Measurements from ENCODE around the gene PXN.

The PXN gene

DNA sequence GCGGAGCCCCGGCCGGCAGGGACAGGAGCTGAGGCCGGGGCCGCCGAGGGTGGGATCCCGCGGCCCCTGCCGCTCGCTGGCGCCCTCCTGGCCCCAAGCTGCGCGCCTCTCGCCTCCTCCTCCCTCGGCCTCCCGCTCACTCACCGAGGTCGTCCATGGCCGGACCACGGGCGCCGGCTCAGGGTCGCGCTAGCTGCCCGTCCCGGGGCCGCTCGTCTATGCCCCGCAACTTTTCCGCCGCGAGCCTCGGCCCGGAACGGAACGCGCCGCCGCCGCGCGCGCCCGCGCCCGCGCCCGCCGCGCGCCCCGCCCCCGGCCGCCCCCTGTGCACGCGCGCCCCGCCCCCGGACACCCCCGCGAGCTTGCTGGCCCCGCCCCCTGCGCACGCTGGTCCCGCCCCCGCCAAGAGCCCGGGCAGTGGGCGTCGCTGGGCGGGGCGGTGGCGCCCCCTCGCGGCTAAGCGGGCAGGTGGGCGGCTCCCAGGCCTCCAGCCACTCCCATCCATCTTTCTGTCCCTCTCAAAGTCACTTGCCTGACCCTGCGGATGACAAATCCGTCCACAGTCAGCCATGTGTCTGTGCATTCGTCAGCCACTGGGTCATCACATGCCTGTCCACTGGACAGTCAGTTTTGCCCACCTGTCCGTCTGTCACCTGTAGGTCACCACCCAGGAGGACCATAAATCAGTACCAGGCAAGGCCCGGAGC lies at the start of gene PXN:
Gene PXN (minus strand): TSS at position 258 of the 707 bp plus-strand sequence. CDS start 101 bp downstream, at position 157.
- DNase-seq: peak; percentile 92

DNA sequence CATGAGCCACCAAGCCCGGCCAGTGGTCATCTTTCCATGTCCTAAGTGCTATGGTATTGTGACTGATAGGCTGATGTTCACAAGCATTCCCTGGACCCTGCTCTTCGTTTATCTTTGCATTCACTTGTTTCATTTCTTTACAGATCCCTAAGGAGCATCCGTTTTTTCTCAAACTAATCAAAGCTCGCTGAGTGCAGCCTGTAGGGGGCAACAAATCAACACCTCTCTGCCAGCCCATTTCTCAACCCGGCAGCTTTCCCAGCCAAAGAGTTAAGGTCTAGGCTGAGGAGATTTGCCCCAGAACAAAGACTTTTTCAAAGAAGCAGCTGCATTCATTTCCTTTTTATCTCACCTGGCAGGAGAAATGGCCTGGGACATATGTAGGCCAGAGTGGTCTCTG lies 48.7 kb upstream of the PXN start:
- no peak for DNase-seq

DNA sequence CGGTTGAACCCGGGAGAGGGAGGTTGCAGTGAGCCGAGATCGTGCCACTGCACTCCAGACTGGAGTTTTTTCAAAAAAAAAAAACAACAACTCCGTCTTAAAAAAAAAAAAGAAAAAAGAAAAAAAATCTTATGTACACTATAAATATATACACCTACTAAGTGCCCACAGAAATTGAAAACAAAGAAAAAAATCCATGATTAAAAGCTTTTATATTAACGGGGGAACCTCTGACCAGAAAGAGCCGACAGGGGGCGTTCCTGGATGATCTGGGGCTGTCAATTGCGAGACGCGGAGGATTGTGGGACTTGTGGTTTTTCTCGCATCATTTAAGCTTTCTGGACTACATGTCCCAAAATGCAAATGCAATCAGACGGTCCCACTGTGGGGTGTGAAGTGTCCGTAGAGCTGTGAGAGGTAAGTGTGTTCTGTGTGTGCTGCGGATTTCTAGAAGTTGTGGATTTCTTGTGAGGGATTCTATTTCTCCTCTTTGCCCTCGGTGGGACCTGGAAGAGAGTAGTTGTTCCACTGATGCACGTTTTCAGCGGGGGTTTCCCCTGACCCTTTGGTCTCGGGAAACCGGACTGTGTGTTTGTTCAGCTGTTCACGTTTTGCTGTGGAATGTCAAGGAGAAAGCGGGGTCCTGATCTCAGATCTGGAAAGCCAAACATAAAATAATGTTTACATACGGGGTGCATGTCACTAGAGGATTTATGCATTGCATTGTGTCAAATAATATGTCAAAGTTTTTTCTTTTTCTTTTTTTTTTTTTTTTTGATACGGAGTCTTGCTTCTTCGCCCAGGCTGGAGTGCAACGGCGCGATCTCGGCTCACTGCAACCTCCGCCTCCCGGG lies 36.7 kb upstream of the PXN start, which contains the start of gene SIRT4:
Gene SIRT4 (plus strand): TSS at position 360 of the 854 bp plus-strand sequence. CDS start 1,241 bp downstream, outside the sequence.
- peak; percentile 92 for DNase-seq

DNA sequence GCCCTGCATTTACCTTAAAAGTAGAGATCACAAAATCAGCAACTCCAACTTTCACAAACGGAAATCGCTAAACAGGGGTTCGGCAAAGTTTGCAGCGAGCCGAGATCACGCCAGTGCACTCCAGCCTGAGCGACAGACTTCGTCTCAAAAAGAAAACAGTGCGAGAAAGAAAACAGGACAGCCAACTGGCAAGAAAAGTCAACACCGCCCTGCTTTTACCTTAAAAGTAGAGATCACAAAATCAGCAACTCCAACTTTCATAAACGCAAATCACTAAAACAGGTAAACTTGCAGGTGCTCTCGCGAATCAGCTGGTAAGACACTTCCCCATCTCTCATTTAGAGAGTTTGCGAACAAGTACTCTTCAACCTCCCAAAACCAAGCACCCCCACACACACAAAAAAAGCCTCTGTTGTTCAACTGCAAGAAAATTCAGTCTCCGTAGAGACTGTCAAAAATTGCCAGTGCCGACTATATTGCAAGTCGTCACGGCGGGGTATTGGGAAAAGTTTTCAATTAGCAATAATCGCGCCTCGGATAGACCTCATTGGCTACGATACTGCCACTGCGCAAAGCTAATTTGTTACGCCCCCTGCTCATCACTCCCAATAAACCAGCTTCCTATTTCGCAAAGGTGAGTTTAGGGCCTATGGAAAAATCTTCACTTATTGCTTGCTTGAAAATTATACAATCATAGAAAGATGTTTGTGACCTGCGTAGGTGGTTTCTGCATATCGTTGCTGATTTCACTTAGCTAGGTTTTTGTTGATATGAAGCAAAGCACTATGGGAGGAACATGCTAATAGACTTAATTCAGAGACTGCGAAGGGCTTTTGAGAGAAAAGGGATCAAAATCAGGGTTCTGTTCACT lies 27.4 kb upstream of the PXN start, which contains the start of gene RNU4-1:
Gene RNU4-1 (minus strand): TSS at position 577 of the 871 bp plus-strand sequence.
- peak; percentile 88 for DNase-seq

DNA sequence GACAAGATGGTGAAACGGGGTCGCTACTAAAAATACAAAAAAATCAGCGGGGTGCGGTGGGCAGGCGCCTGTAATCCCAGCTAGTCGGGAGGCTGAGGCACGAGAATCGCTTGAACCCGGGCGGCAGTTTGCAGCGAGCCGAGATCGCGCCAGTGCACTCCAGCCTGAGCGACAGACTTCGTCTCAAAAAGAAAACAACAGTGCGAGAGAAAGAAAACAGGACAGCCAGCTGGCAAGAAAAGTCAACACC lies 26.8 kb upstream of the PXN start:
- no peak for DNase-seq

DNA sequence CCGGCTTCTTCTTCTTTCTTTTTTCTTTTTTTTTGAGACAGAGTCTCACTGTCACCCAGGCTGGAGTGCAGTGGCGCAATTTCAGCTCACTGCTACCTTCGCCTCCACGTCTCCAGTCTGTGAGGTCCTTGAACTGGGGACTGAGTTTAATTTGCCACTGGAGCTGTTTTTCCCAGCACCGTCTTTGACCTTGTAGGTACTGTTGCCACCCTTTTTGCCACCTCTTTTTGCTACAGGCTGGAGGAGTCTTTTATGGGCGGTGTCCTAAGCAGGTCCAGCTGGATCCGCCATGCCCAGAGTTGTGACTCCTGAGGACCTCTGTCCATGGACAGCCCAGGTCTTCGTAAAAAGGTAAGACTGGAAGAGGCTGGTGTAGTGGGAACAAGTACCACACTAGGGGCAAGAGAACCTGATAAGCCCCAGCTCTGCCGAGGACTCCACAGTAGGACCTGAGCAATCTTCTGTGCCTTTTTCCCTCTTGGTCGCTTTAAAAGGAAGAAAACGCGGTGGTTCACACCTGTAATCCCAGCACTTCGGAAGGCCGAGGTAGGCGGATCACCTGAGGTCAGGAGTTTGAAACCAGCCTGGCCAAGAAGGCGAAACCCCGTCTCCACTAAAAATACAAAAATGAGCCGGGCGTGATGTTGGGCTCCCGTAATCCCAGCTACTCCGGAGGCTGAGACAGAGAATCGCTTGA lies 25.2 kb upstream of the PXN start:
- DNase-seq: peak; percentile 35

DNA sequence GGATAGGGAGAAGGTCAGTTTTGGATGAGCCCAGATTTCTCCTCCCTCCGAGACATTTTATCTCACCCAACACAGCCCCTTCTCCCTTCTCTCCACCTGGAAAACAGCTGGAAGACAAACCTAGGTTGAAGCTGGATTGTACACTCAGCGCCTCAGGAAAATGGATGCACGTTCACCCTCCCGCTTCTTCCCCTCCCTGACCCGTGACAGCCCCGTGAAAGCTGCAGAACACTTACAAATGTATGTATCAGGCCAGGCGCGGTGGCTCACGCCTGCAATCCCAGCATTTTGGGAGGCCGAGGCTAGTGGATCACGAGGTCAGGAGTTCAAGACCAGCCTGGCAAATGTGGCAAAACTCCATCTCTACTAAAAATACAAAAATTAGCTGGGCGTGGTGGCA lies 22.0 kb upstream of the PXN start:
- DNase-seq: no peak

DNA sequence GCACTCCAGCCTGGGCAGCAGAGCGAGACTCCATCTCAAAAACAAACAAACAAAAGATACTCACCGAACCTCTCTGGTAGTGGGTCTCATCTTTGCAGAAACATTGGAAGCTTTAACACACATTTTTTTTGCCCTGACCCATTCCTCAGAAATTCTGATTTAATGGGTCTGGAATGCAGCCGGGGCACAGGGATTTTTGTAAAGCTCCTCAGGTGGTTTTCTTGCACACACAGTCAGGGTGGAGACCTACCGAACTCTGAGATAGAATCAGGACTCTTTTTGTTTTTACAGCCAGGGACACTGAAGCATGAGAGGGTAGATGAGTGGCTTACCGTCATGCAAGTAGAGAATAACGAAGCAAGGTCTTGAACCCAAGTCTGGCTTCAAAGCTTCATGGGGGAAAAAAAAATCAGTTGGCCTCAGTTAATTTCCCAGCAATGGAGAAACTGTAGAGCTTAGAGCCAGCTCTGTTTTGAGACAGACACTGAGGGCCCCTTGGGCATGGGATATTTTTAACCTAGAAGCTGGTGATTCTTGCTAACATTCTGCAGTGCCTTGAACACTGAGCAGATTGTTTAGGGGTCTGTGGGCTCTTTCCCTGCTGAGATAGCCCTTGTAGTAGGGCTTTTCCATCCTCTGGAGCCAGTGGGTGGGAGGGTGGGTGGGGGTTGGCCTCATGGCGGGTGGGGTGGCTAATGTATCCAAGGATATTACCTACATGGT lies 21.4 kb upstream of the PXN start:
- DNase-seq: no peak

DNA sequence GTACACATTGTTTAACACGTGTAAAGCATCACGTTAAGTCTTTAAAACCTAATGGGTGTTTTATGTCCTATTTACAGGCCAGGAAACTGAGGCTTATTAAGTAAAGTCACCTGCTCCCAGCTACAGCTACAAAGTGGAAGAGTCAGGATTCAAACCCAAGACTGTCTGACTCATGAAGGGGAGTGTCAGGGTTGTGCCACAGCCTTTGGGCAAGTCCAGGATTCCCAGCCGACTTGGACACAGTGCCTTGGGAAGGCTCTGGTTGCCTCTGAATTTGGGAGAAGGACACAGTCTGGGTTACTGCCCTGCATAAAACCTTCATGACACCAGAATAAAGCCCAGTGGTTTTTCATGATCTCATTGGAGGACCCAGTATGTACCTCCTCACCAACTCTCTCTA lies 18.9 kb upstream of the PXN start:
- no peak for DNase-seq

DNA sequence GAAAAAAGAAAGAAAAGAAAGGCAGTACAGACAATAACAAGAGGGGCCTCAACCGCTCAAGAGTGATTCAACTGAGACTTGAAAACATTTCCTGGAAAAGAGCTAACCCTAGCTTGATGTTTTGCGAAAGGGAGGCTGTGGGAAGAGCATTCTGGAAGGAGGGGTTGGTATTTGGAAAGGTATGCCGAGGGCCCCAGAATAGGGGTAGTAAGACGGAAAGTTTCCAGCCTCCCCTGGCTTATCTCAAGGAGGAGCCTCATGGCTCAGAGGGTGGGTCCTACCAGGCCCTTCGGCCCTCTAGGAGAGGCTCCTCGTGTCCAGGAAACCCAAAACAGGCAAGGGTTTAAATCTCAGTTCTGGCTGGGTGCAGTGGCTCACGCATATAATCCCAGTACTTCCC lies 17.8 kb upstream of the PXN start:
- no peak for DNase-seq

DNA sequence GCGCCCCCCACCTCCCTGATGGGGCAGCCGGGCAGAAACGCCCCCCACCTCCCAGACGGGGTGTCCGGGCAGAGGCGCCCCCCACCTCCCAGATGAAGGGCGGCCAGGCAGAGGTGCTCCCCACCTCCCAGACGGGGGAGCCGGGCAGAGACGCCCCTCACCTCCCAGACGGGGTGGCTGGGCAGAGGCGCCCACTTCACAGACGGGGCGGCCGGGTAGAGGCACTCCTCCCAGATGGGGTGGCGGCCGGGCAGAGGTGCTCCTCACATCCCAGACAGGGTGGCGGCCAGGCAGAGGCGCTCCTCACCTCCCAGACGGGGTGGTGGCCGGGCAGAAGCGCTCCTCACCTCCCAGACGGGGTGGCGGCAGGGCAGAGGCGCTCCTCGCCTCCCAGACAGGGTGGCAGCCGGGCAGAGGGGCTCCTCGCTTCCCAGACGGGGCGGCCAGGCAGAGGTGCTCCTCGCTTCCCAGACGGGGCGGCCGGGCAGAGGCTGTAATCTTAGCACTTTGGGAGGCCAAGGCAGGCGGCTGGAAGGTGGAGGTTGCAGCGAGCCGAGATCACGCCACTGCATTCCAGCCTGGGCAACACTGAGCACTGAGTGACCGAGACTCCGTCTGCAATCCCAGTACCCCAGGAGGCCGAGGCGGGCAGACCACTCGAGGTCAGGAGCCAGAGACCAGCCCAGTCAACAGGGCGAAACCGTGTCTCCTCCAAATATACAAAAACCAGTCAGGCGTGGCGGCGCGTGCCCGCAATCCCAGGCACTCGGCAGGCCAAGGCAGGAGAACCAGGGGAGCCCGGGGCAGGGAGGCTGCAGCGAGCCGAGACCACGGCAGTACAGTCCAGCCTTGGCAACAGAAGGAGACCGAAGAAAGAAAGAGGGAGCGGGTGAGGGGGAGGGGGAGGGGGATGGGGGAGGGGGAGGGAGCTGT lies 12.9 kb upstream of the PXN start:
- no peak for DNase-seq

DNA sequence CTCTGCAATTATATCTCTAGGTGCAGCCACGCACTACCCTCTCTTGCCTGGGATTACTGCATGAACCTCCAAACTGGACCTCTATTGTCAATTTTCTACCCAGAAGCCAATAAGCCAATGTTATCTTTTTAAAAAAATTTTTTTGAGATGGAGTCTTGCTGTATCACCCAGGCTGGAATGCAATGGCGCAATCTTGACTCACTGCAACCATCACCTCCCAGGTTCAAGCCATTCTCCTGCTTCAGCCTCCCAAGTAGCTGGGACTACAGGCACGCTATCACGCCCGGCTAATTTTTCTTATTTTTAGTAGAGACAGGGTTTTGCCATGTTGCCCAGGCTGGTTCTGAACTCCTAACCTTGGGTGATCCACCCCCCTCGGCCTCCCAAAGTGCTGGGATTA lies 11.2 kb upstream of the PXN start:
- DNase-seq: no peak

DNA sequence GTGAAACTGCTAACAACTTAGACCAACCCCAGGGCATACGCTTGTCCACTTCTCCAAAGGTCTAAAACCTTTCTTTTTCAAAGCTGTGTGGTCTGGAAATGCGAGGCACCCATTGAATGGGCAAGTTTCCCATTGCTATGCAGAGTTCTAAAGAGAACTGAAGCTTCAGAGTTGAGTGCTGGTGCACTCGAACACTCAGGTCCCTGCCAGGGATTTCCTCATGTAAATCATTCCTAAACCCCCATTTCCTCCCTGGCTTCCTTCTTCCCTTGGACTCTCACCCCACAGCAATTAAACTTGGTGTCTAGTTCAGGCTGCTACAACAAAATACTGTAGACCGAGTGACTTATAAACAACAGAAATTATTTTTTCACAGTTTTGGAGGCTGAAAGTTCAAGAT lies 2.2 kb upstream of the PXN start:
- no peak for DNase-seq

DNA sequence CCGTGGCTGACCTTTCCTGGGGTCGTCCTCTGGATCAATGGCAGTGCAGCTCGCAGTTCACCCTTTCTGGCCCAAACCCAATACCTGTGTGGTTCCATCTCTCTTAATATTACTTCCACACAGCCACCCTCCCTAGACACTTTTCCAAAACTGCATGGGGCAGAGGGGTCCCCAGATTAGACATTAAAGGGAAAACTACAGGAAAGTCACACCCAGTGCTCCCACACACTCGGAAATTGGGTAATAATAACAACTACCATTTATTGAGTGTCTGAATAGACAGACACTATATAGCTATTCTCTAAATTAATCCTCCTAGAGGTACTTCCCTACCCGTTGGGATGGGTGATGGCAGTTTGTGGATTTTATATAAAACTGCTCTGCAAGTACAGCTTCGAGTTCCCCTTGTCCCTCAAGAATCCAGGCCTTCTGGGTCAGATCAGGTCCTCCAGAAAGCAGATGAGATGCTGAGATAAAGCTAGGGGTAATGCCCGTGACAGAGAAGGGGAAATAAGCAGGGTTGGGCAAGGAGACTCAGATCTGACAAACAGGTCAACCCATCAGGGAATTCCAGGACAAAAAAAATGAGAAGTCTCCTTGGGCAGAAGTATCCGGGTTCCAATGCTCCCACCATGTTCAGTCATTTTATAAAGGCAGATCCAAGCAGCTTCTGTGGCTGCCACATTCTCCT lies 795 bp upstream of the PXN start:
- DNase-seq: no peak

DNA sequence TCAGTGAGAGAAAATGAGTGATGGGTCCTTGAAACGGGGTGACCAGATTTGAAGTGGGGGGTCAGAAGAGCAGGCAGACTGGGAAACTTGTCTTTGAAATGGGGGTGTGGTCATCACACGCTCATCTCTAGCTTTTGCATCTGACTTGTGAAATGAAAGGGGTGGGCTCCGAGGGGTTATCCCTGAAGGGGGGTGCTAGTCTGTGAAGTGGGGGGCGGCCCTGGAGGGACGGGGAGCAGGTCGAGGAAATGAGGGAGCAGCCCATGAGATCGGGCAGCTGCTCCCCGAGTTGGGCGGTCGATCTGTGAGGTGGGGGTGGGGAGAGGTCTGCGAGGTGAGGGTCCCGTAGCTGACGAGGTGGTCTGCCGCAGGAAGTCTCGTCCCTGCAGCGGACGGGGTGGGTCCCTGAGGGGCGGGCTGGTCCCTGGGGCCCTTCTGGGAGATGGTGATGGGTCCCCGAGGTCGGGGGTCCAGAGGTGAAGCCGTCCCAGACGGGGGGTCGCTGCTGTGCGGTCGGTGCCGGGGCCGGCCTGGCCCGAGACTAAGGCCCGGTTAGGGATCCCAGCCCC lies 542 bp downstream of the PXN start:
- DNase-seq: no peak

DNA sequence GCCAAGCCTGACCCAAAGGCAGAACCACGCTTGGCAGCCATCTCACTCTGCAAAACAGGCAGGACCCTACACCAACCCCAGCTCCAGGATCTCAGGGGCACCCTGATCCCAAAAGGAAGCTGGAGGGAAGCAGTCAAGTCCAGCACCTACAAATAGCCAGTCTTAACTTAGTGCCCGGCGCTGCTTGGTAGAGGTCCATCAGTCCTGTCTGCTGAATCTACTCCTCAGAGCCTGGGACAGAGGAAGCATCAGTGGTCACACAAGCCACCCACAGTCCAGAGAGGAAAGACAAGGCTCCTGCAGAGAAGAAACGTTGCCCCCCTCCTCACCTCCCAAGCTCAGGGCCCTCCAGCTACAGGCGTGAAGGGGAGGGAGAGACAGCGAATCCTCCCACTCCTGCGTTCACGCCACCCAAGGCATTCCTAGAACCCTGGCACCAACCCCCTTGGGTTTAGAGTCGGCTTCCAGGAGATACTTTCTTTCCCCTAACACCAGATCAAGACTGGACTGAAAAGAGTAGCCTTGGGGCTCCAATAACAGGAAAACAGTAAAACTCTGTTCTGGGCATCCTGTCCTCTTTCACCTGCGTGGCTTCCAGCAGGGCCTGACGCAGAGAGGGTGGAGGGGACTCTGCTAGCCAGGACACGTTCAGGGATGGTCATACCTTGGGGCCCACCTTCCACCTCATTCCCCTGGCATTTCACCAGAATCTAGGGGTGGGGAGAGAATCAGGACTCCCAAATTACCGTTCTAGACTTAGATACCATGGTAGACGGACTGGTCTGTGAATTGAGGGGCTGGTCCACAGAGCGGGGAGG lies 1.2 kb downstream of the PXN start:
- peak; percentile 32 for DNase-seq

DNA sequence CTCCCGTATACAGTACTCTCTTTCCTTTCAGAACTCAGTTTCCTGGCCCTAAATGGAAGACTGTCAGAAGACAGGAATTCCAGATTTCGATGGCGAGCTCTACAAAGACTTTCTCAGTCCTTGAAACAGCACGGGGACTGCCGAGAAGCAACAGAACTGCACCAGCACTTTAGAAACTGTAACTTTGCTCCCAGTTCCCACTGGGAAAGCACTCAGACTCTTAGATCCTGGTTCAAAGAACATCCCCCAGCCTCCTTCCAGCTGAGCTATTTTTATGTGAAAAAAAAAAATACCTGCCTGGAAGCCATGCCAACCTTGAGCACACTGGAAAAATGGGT lies 1.8 kb downstream of the PXN start:
- no peak for DNase-seq

DNA sequence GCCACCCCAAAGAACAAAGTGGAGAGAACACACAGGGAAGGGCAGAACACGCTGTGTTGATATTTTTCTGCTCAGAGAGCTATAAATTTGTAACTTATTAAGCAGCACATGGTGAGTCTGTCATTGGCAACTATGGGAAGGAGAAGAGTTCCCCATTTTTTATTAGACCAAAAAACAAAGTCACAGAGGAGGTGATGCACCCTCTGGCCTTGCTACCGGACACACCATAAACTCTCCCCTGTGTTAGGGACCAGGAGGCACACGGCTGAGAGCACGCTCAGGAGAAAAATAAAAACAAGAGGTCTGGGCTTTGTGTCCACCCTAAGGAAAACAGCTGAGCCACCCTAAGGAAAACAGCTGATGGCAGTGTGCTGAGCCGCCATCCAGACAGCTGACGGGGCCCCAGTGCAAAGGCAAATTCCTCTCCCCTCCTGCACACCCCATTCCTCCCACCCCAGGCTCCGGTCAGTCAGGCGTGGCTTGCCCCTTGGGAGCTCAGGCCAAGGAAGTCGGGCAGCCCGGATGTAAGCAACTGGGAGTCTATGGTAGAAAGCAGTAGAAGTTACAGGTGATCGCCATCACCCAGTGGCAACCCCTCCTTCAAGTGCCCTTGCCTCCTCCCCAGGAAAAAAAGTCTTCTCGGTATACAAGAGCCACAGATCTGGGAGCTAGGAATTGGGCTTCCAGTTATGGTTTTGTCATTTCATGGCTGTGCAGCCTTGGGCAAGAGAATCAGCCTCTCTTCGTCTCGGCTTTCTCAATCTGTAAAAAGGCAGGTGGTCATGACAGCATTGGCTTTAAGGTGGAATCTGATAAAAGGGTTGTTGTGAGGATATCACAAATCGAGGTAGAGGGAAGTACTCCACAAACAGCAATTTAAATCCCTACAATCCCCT lies 2.4 kb downstream of the PXN start:
- DNase-seq: peak; percentile 55
